GM23248 (cell line): ENCODE measurements around the gene FMN2.

Experiments used
- EZH2 ChIP-seq: fragments of 200-600 bp; sonication (generic); IDR thresholded peaks from 2 replicates; pipeline ENCODE4 v1.6.1; 2018; ENCODE audit warnings: antibody characterized with exemption, mild to moderate bottlenecking; ENCODE audit not compliant: insufficient read depth, poor library complexity, severe bottlenecking
- EZH2phosphoT487 ChIP-seq: fragments of 200-600 bp; sonication (generic); IDR thresholded peaks from 2 replicates; pipeline ENCODE4 v1.6.1; 2018; ENCODE audit warnings: antibody characterized with exemption, moderate library complexity, mild to moderate bottlenecking, low read depth; ENCODE audit not compliant: insufficient read depth

GRCh38 chr1:240116831-240117769, 25.4 kb downstream of the FMN2 start:
- TF ChIP-seq EZH2 (no peak), EZH2phosphoT487 (no peak)
